Measurements from ENCODE around the gene ESAM.

Gene ESAM

GRCh38 chr11:124766156-124766555, 4.1 kb upstream of the ESAM start:
- H3K4me3 ChIP-seq, result no peak overlapping the region
- H3K36me3 ChIP-seq, result peaks cover 31 to 72% (median 51%) of the 10 kb centered on the region in 11 experiments
- peaks cover 0 to 18% (median 0%) of the 10 kb centered on the region in 11 experiments; a peak in 9 of 22 replicates for H3K27me3 ChIP-seq
- TF ChIP-seq Cebpa-rat (IDR thresholded peaks at IDR 0.05), result no peak
- peaks cover 0 to 46% (median 26%) of the 10 kb centered on the region in 11 experiments; a peak in 18 of 22 replicates for H4K20me1 ChIP-seq
- H3K4me1 ChIP-seq, result peaks cover 9 to 23% (median 16%) of the 10 kb centered on the region in 10 experiments
- H3K9me3 ChIP-seq (replicated peaks in 1 of 11), result no peaks in the 10 kb centered on the region
- no peak overlapping the region for H3K9ac ChIP-seq
- no peak overlapping the region for H3K27ac ChIP-seq
- no peak overlapping the region for H3K4me2 ChIP-seq

GRCh38 chr11:124763156-124763947, 1.3 kb upstream of the ESAM start:
- peaks cover 16 to 44% (median 34%) of the 10 kb centered on the region in 11 experiments for H3K36me3 ChIP-seq
- H3K4me1 ChIP-seq, result peaks cover 35 to 51% (median 44%) of the 10 kb centered on the region in 10 experiments
- H3K9ac ChIP-seq, result peak overlapping the region; percentile 43 to 80 (median 67); a peak in 20 of 22 replicates
- H4K20me1 ChIP-seq, result peaks cover 0 to 47% (median 28%) of the 10 kb centered on the region in 11 experiments; a peak in 18 of 22 replicates
- no peak for TF ChIP-seq Cebpa-rat (IDR thresholded peaks at IDR 0.05)
- peak overlapping the region; percentile 63 to 77 (median 68) for H3K4me3 ChIP-seq
- H3K27me3 ChIP-seq, result peaks cover 0 to 42% (median 0%) of the 10 kb centered on the region in 11 experiments; a peak in 9 of 22 replicates
- peak overlapping the region; percentile 96 to 100 (median 100) for H3K4me2 ChIP-seq
- peaks cover 0 to 9% (median 0%) of the 10 kb centered on the region in 11 experiments; a peak in 1 of 22 replicates for H3K9me3 ChIP-seq (replicated peaks in 1 of 11)
- H3K27ac ChIP-seq, result no peak overlapping the region

- H3K4me3 ChIP-seq, result peak overlapping the region; percentile 63 to 77 (median 68)
- H3K4me2 ChIP-seq, result peak overlapping the region; percentile 96 to 100 (median 100)
- peaks cover 11 to 37% (median 27%) of the 10 kb centered on the region in 11 experiments for H3K36me3 ChIP-seq
- peak overlapping the region; percentile 43 to 80 (median 67) for H3K9ac ChIP-seq
- H3K9me3 ChIP-seq (replicated peaks in 1 of 11), result peaks cover 0 to 9% (median 0%) of the 10 kb centered on the region in 11 experiments; a peak in 1 of 22 replicates
- no peak for TF ChIP-seq Cebpa-rat (IDR thresholded peaks at IDR 0.05)
- peaks cover 0 to 42% (median 0%) of the 10 kb centered on the region in 11 experiments; a peak in 9 of 22 replicates for H3K27me3 ChIP-seq
- peaks cover 0 to 46% (median 28%) of the 10 kb centered on the region in 11 experiments; a peak in 18 of 22 replicates for H4K20me1 ChIP-seq
- H3K4me1 ChIP-seq, result peaks cover 40 to 57% (median 51%) of the 10 kb centered on the region in 10 experiments
- peak overlapping the region in 1 of 11 experiments; percentile 14; a peak in 2 of 22 replicates for H3K27ac ChIP-seq
Measured at GRCh38 chr11:124762624-124763155, 600 bp upstream of the ESAM start.

GRCh38 chr11:124761301-124762104, 587 bp downstream of the ESAM start:
- H3K4me1 ChIP-seq, result peaks cover 42 to 62% (median 54%) of the 10 kb centered on the region in 10 experiments
- peaks cover 0 to 41% (median 28%) of the 10 kb centered on the region in 11 experiments; a peak in 18 of 22 replicates for H4K20me1 ChIP-seq
- TF ChIP-seq Cebpa-rat (IDR thresholded peaks at IDR 0.05), result no peak
- peaks cover 0 to 25% (median 17%) of the 10 kb centered on the region in 11 experiments; a peak in 13 of 22 replicates for H3K36me3 ChIP-seq
- H3K4me2 ChIP-seq, result peak overlapping the region; percentile 96 to 100 (median 100)
- H3K4me3 ChIP-seq, result peak overlapping the region; percentile 63 to 77 (median 68)
- H3K27ac ChIP-seq, result peak overlapping the region in 4 of 11 experiments; percentile 16 to 78 (median 51); a peak in 3 of 22 replicates
- H3K9me3 ChIP-seq (replicated peaks in 1 of 11), result peaks cover 0 to 9% (median 0%) of the 10 kb centered on the region in 11 experiments; a peak in 1 of 22 replicates
- peaks cover 0 to 42% (median 0%) of the 10 kb centered on the region in 11 experiments; a peak in 9 of 22 replicates for H3K27me3 ChIP-seq
- peak overlapping the region; percentile 43 to 80 (median 67); a peak in 20 of 22 replicates for H3K9ac ChIP-seq

- peak overlapping the region in 5 of 11 experiments; percentile 66 to 78 (median 75); a peak in 9 of 22 replicates for H3K27ac ChIP-seq
- H3K27me3 ChIP-seq, result peaks cover 0 to 42% (median 0%) of the 10 kb centered on the region in 11 experiments; a peak in 9 of 22 replicates
- H3K9me3 ChIP-seq (replicated peaks in 1 of 11), result peaks cover 0 to 9% (median 0%) of the 10 kb centered on the region in 11 experiments; a peak in 1 of 22 replicates
- no peak for TF ChIP-seq Cebpa-rat (IDR thresholded peaks at IDR 0.05)
- H4K20me1 ChIP-seq, result peaks cover 0 to 43% (median 28%) of the 10 kb centered on the region in 11 experiments; a peak in 18 of 22 replicates
- peak overlapping the region in 10 of 11 experiments; percentile 25 to 80 (median 61); a peak in 16 of 22 replicates for H3K9ac ChIP-seq
- H3K36me3 ChIP-seq, result peaks cover 0 to 21% (median 10%) of the 10 kb centered on the region in 11 experiments; a peak in 13 of 22 replicates
- H3K4me2 ChIP-seq, result peak overlapping the region; percentile 96 to 100 (median 100)
- peaks cover 42 to 68% (median 54%) of the 10 kb centered on the region in 10 experiments for H3K4me1 ChIP-seq
- peak overlapping the region; percentile 4 to 77 (median 68); a peak in 19 of 20 replicates for H3K4me3 ChIP-seq
Measured at GRCh38 chr11:124760806-124761205, 1.3 kb downstream of the ESAM start.

- H3K9ac ChIP-seq, result peak overlapping the region in 10 of 11 experiments; percentile 25 to 80 (median 61); a peak in 18 of 22 replicates
- peaks cover 42 to 68% (median 54%) of the 10 kb centered on the region in 10 experiments for H3K4me1 ChIP-seq
- peak overlapping the region; percentile 4 to 77 (median 68); a peak in 19 of 20 replicates for H3K4me3 ChIP-seq
- TF ChIP-seq Cebpa-rat (IDR thresholded peaks at IDR 0.05), result no peak
- peaks cover 0 to 18% (median 6%) of the 10 kb centered on the region in 11 experiments; a peak in 11 of 22 replicates for H3K36me3 ChIP-seq
- H3K27ac ChIP-seq, result peak overlapping the region in 8 of 11 experiments; percentile 1 to 78 (median 68); a peak in 15 of 22 replicates
- H4K20me1 ChIP-seq, result peaks cover 0 to 44% (median 28%) of the 10 kb centered on the region in 11 experiments; a peak in 18 of 22 replicates
- H3K9me3 ChIP-seq (replicated peaks in 1 of 11), result peaks cover 0 to 9% (median 0%) of the 10 kb centered on the region in 11 experiments; a peak in 1 of 22 replicates
- peak overlapping the region; percentile 96 to 100 (median 100) for H3K4me2 ChIP-seq
- peaks cover 0 to 42% (median 0%) of the 10 kb centered on the region in 11 experiments; a peak in 9 of 22 replicates for H3K27me3 ChIP-seq
Measured at GRCh38 chr11:124760205-124760652, 1.9 kb downstream of the ESAM start.

Data from BLaER1 treated with 17β-estradiol and CSF1 and Interleukin-3, amounts not matched to agents 10 nM and 100 nM (cell line).